GM10248 (cell line): ENCODE measurements around the gene PRKCA.

Experiments used
- CTCF ChIA-PET: fragments of 300-600 bp; sonication (Branson Sonifier 250); formaldehyde crosslinking; extraction: SDS; loops from one replicate; lab custom pipeline; 2021; ENCODE audit warnings: antibody characterized with exemption; lab: Yijun Ruan, JAX
- POLR2A ChIA-PET: fragments of 350-650 bp; sonication (Branson Sonifier 250); formaldehyde crosslinking; extraction: SDS; loops from one replicate; lab custom pipeline; 2020; ENCODE audit warnings: antibody characterized with exemption; lab: Yijun Ruan, JAX
- DNase-seq: peaks from one replicate; pipeline ENCODE4 v3.0.0; 2012; ENCODE audit errors: extremely low spot score
- TF ChIP-seq, protein P1 (sequence below): IDR thresholded peaks from 2 replicates; pipeline ENCODE4 v1.5.1; 2012; ENCODE audit warnings: mild to moderate bottlenecking, low read depth; ENCODE audit errors: extremely low read depth, missing control alignments, control extremely low read depth

Gene PRKCA

DNA sequence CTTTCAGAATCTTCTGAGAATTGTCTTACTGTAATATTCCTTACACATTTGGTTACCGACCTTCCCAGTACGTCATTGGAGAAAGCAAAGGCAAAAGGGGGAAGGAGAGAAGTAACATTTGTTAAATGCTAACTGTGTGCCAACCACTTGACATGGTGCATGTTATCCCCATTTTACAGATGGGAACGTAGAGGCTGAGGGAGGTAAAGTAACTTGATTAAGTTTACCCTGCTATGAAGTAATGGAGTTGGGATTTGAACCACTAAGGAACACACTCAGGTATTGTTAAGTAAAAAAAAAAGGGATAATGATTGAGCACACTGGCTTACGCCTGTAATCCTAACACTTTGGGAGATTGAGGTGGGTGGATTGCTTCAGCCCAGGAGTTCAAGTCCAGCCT lies 156.4 kb downstream of the PRKCA start:
- CTCF ChIA-PET = interaction anchor here (1.1 to 1.2 kb wide), 2 partner anchors 9 to 10 kb away, joined by 3 read pairs; no protein-coding TSS in a partner anchor
- TF ChIP-seq, protein P1, sequence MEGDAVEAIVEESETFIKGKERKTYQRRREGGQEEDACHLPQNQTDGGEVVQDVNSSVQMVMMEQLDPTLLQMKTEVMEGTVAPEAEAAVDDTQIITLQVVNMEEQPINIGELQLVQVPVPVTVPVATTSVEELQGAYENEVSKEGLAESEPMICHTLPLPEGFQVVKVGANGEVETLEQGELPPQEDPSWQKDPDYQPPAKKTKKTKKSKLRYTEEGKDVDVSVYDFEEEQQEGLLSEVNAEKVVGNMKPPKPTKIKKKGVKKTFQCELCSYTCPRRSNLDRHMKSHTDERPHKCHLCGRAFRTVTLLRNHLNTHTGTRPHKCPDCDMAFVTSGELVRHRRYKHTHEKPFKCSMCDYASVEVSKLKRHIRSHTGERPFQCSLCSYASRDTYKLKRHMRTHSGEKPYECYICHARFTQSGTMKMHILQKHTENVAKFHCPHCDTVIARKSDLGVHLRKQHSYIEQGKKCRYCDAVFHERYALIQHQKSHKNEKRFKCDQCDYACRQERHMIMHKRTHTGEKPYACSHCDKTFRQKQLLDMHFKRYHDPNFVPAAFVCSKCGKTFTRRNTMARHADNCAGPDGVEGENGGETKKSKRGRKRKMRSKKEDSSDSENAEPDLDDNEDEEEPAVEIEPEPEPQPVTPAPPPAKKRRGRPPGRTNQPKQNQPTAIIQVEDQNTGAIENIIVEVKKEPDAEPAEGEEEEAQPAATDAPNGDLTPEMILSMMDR = no peak
- DNase-seq = no peak
- POLR2A ChIA-PET = no interaction called here

DNA sequence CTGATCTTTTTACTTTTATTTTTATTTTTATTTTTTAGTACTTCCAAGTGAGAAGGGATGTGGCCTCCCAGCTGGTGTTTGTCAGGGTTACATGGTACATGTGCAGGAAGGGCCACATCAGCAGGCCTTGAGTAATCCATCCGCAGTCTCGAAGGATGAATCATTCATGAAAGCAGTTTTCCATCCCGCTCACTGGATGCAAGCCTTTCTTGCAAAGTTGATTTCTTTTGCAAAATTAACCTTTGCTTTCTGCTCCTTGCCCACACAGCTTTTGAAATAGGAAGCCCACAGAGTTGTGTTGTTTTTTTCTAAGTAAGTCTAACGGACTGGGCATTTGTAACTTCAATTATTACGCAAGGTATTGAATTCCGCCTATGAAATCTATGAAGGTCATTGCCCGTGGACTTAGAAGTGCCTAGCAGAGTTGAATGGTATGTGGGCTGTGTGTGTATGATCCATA lies 157.4 kb downstream of the PRKCA start:
- POLR2A ChIA-PET = no interaction called here
- TF ChIP-seq, protein P1 = no peak
- no peak for DNase-seq
- CTCF ChIA-PET = no interaction called here

DNA sequence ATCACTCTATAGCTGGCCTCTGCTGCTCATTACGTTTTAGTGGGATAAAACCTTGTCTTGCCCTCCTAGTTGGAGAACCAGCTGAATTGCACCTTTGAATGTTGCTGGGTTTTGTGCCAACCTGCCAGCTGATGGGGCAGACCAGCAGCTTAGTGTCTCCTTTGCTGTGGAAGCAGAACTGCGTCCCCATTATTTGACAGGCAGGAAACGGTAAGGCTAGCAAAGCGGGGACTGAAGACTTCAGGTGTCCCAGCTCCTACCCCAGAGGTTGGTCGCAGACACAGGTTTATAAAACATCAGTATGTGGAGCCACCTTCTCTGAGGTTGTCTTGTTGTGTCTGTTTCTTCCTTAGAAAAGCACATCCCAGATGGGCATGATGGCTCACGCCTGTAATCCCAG lies 158.1 kb downstream of the PRKCA start:
- no peak for DNase-seq
- TF ChIP-seq, protein P1 = no peak
- ChIA-PET CTCF (no interaction called here), POLR2A (no interaction called here)

DNA sequence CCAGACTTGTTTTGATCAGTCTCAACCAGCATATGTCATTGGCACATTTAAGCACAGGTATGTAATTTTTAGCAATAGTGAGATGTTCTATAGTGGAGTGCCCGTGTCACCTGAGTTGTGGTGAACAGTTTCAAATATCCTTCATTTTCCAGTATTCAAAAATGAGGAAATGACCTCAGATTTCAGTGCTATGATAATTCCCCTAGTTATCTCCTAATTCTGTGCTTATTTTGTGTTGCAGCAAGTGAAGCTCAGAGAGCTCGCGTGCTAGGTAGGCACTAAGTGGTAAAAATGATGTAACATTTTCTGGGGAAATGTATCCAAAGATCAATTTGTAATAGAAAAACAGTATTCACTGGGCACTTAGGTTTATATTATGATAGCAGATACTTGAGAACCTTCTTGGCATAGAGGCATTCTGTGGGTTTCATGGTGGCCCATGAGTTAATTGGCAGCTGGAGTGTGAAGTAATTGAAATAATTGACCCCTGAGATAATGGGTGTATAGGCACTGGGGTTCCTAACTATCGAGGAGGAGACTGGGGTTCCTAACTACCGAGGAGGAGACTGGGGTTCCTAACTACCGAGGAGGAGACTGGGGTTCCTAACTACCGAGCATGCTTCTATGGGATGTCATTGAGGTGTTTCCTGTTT lies 159.1 kb downstream of the PRKCA start:
- CTCF ChIA-PET = interaction anchor here (0.8 to 2.0 kb wide), 2 partner anchors 12 to 27 kb away, joined by 3 to 9 read pairs; no protein-coding TSS in a partner anchor
- POLR2A ChIA-PET = no interaction called here
- no peak for DNase-seq
- TF ChIP-seq, protein P1 = no peak

DNA sequence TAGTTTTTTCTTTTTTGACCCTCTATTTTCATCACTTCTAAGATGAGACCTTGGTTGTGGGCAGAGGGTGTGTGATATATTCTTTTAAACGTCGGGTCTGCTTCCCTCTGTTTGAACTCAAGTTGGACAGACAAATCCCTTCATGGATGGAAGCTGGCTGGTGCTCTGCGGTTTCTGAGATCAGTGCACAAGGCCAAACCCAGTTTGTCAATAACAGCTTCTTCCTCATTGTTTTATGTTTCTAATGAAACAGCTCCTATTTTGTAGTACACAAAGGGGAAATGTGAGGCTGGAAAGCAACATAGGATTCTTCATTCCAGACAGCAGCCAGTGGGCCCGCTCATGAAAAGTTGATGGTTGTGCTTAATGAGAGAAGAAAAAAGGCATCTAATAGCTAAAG lies 159.6 kb downstream of the PRKCA start:
- POLR2A ChIA-PET = no interaction called here
- CTCF ChIA-PET = interaction anchor here (0.7 to 2.0 kb wide), 3 partner anchors 11 to 344 kb away, joined by 3 to 9 read pairs (median 3); no protein-coding TSS in a partner anchor
- no peak for DNase-seq
- TF ChIP-seq, protein P1 = no peak

DNA sequence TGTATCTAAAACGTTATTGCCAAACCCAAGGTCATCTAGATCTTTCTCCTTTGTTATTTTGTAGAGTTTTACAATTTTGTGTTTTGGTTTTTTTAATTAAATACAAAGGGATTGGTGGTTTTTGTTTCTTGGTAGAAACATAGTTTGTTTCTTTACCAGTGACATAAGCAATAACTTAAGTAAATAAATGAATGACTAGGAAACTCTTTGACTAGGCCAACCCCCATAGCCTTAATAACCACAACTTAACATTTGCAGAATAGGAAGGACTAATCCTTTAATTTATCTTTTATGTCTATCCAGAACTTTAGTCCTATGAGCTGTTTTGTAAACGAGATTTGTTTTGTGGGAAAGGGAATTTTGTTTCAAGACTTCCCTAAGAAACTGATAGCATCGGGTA lies 162.5 kb downstream of the PRKCA start:
- ChIA-PET POLR2A (no interaction called here), CTCF (no interaction called here)
- no peak for DNase-seq
- TF ChIP-seq, protein P1 = no peak
